GM19395 (cell line): ENCODE measurements around the gene SIGLEC9.

Experiments
- ATAC-seq: cut with Tn5 transposase; IDR thresholded peaks from one replicate; pipeline ENCODE4 v1.9.1; 2021; ENCODE audit warnings: mild to moderate bottlenecking, moderate library complexity; ENCODE audit not compliant: unreplicated experiment

Gene SIGLEC9

DNA sequence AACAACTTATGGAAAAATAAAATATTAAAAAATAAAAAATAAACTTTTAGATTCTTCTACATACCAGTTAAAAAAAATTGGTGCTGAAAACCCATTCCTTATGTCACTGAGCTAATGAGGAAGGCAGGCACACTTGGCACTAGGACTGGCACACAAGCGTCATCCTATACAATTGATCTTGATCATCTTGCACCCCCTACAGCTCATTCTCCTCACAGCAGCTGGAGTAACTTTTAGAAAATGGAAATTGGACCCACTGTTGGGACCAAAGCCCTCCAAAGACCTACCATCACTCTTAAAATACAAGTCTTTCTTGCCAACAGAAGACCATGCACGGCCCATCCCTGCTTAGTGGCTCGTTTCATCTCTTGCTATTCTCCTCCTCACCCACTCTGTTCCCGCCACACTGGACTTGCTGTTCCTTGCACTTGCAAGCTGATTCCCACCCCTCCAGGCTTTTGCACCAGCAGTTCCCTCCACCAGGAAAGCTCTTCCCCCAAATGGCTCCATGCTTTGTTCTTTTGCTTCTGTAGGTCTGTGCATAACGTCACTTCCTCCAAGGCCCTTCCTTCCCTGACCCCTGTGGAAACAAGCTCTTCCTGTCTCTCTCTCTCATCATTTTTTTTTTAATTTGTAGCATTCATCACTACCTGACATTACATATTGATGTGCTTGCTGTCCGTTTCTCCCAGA lies 28.1 kb upstream of the SIGLEC9 start:
- no peak for ATAC-seq

DNA sequence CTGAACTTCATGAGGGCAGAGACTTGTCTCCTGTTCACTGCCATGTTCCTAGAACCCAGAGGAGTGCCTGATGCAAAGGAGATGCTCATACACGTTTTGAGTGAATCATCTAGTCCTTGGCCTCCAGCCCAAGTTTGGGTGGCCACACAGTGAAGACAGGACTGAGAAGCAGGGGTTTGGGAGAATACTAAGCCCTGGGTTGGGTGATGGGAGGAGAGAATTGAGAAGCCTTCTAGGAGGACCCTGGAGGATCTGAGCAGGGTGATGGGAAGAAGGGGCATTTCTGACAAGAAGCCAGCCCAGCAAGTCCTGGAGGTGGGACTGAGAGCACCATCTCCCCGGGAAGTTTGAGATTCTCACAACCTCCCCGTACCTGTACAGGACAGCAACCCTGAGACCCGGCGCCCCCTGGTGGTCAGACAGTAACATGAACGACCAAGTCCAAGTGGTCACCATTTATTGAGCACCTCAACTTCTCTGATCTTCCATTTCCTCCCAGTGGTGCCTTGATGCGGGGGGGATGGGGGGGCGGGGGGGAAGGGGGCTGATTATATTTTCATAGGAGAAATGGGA lies 27.5 kb upstream of the SIGLEC9 start:
- no peak for ATAC-seq

DNA sequence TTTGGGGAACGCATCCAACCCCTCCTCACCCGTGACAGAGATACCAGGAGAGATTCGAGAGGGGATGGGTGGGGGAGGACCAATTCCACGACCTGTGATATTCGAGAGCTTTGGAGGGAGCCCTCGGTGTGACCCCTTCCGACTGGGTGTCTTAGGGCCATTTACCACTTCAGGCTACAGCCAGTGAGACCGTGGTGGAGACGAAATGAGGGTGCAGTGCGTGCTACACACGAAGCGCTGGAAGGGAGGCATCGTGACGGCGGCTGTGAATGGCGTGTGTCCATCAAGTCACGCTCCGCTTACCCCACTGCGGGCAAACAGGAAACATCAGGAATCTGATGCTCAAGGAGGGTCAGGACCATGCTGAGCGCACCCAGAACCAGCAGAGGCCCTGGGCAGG lies 26.9 kb upstream of the SIGLEC9 start:
- no peak for ATAC-seq

DNA sequence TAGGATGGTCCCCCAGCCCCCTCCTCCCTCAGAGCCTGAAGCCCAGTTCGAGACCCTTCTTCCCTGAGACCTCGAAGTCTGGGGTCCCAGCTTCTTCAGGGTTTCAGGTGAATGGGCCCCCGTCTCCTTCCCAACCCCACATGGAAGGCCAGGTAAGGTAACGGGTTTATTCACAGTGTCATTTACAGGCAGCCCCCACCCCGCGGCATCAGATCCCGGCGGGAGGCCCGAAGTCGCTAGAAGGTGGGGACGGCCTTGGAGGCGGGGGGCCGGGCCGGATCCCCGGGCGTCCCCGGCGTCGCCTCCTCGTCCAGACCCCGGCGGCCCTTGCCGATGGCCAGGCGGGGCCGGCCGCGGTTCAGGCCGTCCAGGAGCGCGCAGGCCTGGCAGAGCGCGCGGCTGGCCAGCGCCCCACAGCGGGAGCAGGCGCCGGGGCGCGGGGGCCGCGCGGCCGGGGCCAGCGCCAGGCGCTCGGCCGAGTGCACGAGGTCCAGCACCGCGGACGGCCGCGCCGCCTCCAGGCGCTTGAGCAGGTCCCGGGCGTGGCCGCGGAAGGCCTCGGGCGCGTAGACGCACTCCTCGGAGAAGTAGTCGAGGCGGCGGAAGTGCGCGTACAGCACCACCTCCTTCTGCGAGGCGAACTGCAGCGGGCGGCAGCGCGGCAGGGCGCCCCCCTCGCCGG lies 26.2 kb upstream of the SIGLEC9 start:
- ATAC-seq: no peak

DNA sequence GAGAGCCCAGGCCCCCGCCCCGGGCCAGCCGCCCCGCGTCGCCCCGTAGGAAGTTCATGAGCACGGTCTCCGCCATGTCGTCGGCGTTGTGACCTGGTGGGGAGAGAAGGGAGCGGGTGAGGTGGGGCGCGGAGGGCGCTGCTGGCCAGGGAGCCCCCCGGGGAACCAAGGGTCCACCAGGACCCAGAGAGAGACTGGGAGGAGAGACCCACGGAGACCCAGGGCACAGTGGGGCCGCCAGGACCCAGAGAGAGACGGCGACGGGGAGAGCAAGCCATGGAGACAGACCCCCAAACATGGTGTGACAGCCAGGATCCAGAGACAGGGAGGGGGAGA lies 25.7 kb upstream of the SIGLEC9 start:
- ATAC-seq: no peak

DNA sequence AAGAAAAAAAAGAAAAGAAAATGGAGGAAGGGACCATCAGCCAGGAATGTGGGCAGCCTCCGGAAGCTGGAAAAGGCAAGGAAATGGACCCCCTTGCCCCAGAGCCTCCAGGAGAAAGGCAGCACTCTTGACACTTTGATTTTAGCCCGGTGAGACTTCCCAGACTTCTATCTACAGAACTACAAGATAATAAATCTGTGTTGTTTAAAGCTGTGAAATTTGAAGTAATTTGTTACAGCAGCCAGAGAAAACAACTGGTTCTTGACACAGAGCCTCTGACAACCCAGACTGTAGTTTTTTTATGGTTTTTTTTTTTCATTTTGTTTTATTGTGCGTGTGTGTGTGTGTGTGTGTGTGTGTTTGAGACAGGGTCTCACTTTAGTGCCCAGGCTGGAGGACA lies 24.1 kb upstream of the SIGLEC9 start:
- no peak for ATAC-seq

DNA sequence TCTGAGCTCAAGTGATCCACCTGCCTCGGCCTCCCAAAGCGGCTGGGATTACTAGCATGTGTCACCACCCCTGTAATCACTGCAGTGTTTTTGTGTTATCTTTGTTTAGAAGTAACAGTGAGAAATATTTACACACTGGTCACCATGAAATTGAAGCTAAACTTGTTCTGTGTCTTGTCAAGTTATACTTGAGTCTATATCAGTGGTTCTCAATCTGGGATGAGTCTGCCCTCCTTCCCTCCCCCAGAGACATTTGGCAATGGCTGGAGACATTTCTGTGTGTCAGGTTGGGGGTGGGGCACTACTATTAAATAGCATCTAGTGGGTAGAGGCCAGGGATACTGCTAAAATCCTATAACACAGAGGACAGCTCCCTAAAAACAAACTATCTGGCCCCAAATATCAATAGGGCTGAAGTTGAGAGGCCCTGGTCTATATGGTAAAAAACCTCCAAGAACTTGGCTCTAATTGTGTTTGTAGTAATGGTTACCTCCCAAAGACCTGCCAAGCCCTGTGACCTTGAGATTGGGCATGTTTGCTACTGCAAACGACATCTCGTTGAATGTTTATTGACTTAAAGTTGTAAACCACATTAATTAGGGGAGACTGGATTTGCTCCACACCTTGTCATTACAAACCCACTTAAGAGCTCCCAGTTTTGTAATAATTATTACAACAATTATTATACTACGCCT lies 23.4 kb upstream of the SIGLEC9 start:
- ATAC-seq: no peak

DNA sequence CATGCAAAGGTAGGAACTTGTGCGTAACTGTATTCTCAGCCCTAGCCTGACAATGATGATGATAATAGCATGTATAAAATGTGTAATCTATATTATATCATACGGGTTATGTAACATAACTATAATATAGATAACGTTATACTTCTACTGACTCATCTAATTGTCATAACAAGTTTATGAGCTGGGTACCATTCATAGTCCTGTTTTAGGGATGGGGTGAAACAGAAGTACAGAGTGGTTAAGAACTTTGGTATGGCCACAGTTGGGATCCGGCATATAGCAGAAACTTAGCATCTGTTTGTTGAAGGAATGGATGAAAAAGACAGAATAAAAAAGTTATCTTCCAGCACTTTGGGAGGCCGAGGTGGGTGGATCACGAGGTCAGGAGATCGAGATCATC lies 21.7 kb upstream of the SIGLEC9 start:
- ATAC-seq: no peak

DNA sequence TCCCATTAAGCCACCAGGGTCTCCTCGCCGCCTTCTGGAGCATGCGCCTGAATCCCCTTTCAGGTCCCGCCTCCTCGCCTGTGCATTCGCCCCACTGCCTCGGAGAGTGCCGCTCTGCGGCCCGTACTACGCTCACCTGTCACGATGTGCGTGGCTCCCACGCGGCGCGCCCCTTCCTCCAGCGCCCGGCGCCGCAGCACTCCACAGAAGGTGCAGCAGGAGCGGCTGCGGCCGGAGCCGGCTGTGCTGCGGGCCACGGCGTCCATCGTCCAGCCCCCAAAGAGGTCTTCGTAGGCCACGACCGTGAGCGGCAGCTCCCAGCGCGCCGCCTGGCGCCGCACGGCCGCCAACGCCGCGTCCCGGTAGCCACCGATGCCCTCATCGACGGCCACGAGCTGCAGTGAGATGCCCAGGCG lies 20.8 kb upstream of the SIGLEC9 start:
- ATAC-seq: no peak

DNA sequence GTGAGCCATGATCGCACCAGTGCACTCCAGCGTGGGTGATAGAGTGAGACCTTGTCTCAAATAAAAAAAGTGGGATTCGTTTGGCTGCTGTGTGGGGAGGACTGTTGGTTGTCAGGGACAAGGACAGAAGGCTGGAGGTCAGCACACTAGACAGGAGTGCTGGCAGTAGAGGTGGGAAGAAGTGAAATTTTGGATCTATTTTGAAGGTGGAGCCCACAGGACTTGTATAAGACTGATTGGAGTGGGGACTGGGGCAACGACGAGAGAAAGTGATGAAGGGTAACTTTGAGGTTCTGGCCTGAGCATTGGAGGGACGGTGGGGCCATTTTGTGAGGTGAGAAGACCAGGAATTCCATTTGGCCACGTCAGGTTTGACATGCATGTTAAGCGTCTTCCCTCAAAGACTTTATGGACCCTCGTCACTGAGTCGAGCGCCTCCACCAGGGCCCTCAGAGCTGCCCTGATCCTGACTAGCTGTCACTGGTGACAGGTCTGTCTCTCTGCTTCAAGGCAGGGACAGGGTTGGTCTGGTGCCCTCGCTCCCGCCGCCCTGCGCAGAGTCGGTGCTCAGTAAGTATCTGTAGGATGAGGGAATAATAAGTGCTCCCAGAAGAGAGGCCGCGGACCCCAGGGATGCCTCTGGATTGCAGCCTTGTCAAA lies 17.2 kb upstream of the SIGLEC9 start:
- ATAC-seq: no peak

DNA sequence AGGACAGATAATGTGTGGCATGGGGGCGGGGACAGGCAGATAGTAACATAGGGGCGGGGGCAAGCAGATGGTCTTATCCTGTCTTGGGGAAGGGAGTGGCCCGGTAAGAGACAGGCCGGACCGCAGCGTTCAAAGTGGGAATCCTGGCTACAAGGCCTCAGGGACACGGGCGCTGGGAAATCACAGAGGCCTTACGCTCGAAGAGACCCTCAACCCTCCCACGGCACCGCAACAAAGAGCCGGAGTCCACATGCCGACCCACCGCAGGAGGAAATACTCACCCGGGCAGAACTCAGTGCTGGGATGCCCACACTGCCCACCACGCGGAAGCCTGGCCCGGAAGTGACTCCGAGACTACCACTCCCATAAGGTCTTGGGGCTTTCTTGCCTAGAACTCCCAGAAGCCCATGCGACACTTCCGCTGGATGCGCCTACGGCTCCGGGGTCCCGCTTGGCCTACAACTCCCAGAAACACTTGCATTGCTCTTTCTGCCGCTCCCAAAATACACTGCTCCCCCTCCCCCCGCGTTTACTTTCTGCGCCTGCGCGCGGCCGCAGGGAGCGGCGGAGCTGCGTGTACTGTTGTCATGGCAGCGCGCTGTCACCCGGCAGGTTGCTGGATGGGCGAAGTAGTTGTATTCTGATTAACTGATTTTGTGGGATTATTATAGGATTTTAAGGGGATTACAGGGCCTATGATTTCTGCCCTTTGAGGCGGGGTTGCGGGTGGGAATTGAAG lies 16.5 kb upstream of the SIGLEC9 start, which contains the start of gene CTU1:
CTU1 (minus strand) TSS at position 344 of the 739 bp plus-strand sequence. CDS start 3,840 bp downstream, outside the sequence.
- peak; percentile 95 for ATAC-seq

DNA sequence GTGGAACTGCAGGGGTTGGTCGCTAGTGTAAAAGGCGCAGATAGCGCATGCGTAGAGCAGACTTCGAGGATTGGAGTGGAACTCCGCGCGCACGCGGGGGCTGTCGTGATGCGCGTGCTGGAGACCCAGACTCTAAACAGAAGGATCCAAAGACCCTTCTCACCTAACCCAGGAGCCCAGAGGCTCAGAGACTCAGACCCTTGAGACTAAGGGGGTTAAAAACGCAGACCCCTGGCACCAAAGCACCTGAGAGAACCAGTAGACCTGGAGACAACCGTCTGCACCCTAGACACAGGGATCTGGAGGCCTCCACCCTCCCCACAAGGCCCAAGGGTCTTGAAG lies 15.9 kb upstream of the SIGLEC9 start:
- ATAC-seq: peak; percentile 34

DNA sequence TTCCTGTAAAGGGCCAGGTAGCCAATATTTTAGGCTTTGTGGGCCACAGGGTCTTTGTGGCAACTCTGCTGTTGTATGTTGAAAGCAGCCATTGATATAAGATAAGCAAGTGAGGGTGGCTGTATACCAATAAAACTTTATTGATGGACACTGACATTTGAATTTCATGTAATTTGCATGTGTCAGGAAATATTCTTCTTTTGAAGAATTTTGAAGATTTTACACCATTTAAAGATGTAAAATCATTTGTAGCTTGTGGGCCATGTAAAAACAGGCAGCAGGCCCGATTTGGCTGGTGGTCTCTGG lies 14.1 kb upstream of the SIGLEC9 start:
- no peak for ATAC-seq

DNA sequence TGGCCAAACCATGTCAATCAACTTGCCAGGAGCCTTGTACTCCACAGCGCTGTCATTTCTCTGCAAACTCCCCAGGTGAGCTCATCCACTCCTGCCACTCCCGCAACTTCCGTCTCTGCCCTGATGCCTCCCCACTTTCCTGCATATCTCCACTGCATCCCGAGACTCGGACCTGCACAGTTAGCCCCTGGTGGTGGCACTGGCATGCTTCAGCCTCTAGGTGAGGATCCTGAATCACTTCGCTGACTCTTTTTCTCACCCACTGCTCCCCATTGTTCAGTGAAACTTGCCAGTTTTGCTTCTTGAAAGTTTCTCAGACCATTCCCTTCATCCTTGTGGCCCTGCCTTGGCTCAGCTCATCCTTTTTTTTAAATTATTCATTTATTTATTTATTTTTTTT lies 13.1 kb upstream of the SIGLEC9 start:
- no peak for ATAC-seq

DNA sequence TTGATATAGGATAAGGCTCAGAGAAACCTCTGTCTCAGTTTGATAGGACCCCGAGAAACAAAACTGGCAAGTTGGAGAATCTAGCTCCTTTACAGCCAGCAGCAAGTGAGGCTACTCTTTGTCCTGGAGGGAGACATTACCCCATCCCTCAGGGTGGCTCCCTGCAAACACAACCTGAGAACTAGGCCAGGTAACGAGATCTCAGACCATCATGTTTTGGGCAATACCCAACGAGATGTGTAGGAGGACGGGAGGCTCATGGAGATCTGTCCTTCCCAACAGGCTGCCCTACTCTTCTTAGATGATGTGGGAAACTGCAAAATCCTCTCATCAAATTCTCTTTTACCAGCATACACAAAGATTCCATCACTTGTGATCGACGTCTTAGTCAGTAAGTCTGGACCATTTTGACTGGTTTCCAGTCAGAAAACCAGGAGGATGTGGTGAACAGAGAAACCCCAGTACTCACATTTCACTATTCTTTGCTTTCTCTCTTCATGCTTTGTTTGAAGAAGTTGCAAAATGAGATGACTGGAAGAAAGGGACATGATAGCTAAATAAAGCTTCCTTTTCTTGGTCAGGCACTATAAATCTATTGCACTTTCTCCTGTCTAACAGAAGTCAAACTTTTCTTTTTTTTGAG lies 10.5 kb upstream of the SIGLEC9 start:
- no peak for ATAC-seq

DNA sequence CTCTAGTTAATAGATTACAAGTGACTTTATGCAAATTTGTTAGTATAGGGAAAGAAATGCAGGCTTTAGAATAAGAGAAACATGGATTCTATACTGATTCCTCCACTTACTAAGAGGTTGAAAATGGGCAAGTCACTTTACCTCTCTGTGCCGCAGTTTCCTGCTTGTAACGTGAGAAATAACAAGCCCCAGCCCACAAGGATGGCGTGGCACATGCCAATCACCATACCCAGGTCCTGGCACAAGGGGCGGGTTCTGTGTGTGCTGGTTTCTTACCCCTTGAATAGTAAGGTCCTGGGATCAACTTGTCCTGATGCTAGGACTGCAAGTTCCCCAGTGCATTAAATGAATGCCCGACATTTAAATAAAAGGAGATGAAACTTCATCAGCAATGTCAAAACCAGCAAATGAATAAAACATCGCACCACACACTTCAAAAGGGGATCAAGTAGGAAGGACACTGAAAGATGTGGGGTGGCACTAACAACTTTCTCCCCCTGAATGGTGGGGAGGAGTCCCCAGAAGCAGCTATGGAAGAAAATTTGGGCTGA lies 7.9 kb upstream of the SIGLEC9 start:
- ATAC-seq: no peak

DNA sequence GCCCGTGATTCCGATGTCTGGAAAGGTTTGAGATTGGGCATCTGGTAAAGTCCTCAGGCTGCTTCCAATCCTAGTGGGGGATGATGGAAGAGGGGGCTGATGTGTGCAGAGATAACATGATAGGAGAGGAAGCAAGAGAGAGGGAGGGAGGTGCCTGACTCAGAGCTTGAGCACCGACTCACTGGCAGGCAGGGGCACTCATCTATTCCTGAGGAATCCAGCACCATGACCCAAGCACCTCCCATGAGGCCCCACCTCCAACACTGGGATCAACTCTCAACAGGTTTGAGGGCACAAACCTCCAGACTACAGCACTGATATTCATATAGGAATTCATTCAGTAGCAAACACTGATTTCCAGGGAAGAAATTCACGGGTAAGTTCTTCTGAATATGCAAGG lies 5.6 kb upstream of the SIGLEC9 start:
- no peak for ATAC-seq

DNA sequence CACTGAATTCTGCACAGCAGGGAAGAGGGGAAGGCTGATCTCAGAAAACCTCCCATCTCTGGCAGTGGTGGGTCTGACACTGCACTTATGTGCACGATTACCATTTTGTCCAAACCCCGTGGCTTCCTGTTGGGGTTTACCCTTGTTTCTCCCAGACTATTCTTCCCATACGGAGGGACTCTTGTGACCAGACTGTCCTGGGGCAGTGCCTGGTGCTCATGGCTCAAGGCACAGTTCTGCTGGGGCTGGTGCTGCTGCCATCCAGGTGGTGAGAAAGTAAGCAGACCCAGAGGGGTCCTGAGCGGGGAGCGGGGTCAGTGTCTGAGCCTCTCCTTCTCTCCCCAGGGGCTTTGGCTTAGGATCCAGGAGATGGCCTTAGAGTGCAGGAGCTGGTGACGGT lies 5.1 kb upstream of the SIGLEC9 start:
- no peak for ATAC-seq

DNA sequence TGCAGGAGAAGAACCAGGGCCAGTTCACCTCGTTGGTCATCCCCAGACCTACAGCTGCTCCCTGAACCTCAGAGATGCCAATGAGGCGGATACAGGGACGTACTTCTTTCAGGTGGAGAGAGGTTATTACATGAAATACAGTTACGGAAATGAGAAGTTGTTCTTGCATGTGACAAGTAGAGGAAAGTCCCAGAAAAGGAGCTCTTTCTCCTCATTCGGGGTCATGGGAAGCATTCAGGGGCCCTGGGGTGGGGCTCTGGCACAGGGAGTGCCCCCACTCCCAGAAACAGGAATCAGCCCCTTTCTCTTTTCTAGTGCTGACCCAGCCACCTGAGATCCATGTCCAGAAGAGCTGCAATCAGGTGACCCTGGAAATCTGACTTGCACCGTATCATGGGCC lies 4.5 kb upstream of the SIGLEC9 start:
- ATAC-seq: no peak

DNA sequence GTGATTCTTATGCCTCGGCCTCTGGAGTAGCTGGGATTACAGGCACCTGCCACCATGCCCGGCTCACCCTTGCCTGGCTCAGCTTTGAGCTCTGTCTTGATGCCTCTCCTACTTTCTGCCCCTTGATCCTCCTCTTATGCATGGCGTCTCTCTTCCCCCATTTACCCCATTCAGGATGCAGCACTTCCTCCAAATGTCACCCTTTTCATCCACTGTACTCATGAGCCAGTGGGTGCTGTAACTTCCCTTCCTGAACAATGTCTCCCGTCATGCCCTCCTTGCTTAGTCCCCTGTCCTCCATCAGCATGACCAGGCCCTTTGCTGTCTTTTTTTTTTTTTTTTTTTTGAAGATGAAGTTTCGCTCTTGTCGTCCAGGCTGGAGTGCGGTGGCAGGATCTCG lies 3.4 kb upstream of the SIGLEC9 start:
- no peak for ATAC-seq
